HCT116 (cell line): ENCODE data around the gene HUNK. TPM values are rescaled to one million over a fixed set of nuclear protein-coding genes. Genes with fewer than 3 reads are reported as not detected.

Experiments used
- ATAC-seq: fragments of 200-7000 bp; cut with Tn5 transposase; 2 replicates; pipeline ENCODE4 v1.9.1; 2020; ENCODE audit warnings: mild to moderate bottlenecking, moderate library complexity
- BruUV-seq: library from RNA; stranded (reverse); fragments of 400-500 nt; replicated peaks from 2 replicates; lab custom pipeline; 2021; lab: Mats Ljungman, UMichigan
- CTCF ChIA-PET: fragments of 300-600 bp; sonication (Branson Sonifier 250); formaldehyde crosslinking; loops from one replicate; lab custom pipeline; 2021; ENCODE audit warnings: antibody characterized with exemption; lab: Charles Lee
- POLR2A ChIA-PET: fragments of 300-600, 350-600 bp; sonication (Branson Sonifier 250); formaldehyde crosslinking; loops from one replicate; lab custom pipeline; 2021; ENCODE audit warnings: antibody characterized with exemption; lab: Charles Lee
- RAD21 ChIA-PET, 2 experiments: fragments of 300-600 bp; sonication (Branson Sonifier 250); formaldehyde crosslinking; loops; one replicate each; lab custom pipeline; 2023; ENCODE audit warnings: low total read pairs in 2 of 2; ENCODE audit not compliant: uncharacterized antibody in 2 of 2, unreplicated experiment in 2 of 2, low non-redundant PET in 1 of 2; lab: Charles Lee
- DNase-seq: peaks from one replicate; pipeline ENCODE4 v3.0.0-alpha.2; 2010; ENCODE audit warnings: low read depth, low spot score
- H2AFZ ChIP-seq: fragments of 200-600 bp; shearing (Covaris generic), sonication (generic); 2 replicates; pipeline ENCODE4 v1.6.1; 2017; ENCODE audit warnings: low read depth, mixed run types, mixed read lengths, antibody characterized with exemption, low read length; ENCODE audit not compliant: poor library complexity, severe bottlenecking
- H3K27ac ChIP-seq: 2 replicates; pipeline ENCODE4 v1.5.1; 2012; ENCODE audit warnings: low read depth, low read length
- H3K27me3 ChIP-seq: fragments of 200-600 bp; sonication (generic); 2 replicates; pipeline ENCODE4 v1.6.1; 2016; ENCODE audit warnings: mixed run types, low read length, mixed read lengths; ENCODE audit not compliant: insufficient read depth
- H3K36me3 ChIP-seq, 2 experiments: fragments of 200-500 bp in 1 of 2; fragments of 200-600 bp in 1 of 2; sonication (Bioruptor generic) in 1 of 2; sonication (generic) in 1 of 2; 2 replicates each; pipeline versions ENCODE4 v1.5.1 to v1.6.1; 2014 to 2016; ENCODE audit warnings: low read length in 2 of 2, inconsistent platforms in 1 of 2, mixed read lengths in 1 of 2, mixed run types in 1 of 2; ENCODE audit not compliant: insufficient read depth in 2 of 2, control insufficient read depth in 1 of 2
- H3K4me1 ChIP-seq, 2 experiments: fragments of 200-600 bp in 1 of 2; sonication (generic) in 1 of 2; 2 replicates each; pipeline versions ENCODE4 v1.5.1 to v1.6.1; 2012 to 2017; ENCODE audit warnings: low read length in 2 of 2, inconsistent platforms in 1 of 2, mild to moderate bottlenecking in 1 of 2, mixed read lengths in 1 of 2, mixed run types in 1 of 2, moderate library complexity in 1 of 2; ENCODE audit not compliant: insufficient read depth in 2 of 2, control insufficient read depth in 1 of 2
- H3K4me2 ChIP-seq: fragments of 200-600 bp; sonication (generic); 2 replicates; pipeline ENCODE4 v1.6.1; 2017; ENCODE audit warnings: mixed run types, low read length, mixed read lengths
- H3K4me3 ChIP-seq, 2 experiments: fragments of 200-600 bp in 1 of 2; sonication (generic) in 1 of 2; replicated peaks in 1 of 2; 2 replicates each; pipeline ENCODE4 v1.5.1; 2011 to 2016; ENCODE audit warnings: low read length in 2 of 2, control low read depth in 1 of 2, low read depth in 1 of 2, mild to moderate bottlenecking in 1 of 2, mixed read lengths in 1 of 2, mixed run types in 1 of 2
- H3K79me2 ChIP-seq: fragments of 200-600 bp; sonication (generic); 2 replicates; pipeline ENCODE4 v1.6.1; 2017; ENCODE audit warnings: mild to moderate bottlenecking, mixed run types, low read length, moderate library complexity, mixed read lengths; ENCODE audit not compliant: insufficient read depth
- H3K9ac ChIP-seq: fragments of 200-600 bp; sonication (generic); 2 replicates; pipeline ENCODE4 v1.6.1; 2016; ENCODE audit warnings: low read length, mixed read lengths
- H3K9me2 ChIP-seq: fragments of 200-600 bp; sonication (generic), shearing (Covaris generic); 2 replicates; pipeline ENCODE4 v1.6.1; 2017; ENCODE audit warnings: mixed run types, mild to moderate bottlenecking, moderate library complexity; ENCODE audit not compliant: insufficient read depth
- H3K9me3 ChIP-seq, 2 experiments: fragments of 200-500 bp in 1 of 2; fragments of 200-600 bp in 1 of 2; sonication (Bioruptor generic) in 1 of 2; sonication (generic) in 1 of 2; 2 replicates each; pipeline ENCODE4 v1.6.1; 2014 to 2017; ENCODE audit warnings: low read length in 2 of 2, mixed read lengths in 2 of 2, inconsistent platforms in 1 of 2, low read depth in 1 of 2, mild to moderate bottlenecking in 1 of 2, mixed run types in 1 of 2, moderate library complexity in 1 of 2; ENCODE audit not compliant: control insufficient read depth in 1 of 2, insufficient read depth in 1 of 2
- H4K20me1 ChIP-seq: fragments of 200-600 bp; sonication (generic), shearing (Covaris generic); 2 replicates; pipeline ENCODE4 v1.6.1; 2017; ENCODE audit warnings: mixed run types, mild to moderate bottlenecking, moderate library complexity; ENCODE audit not compliant: insufficient read depth
- ATF3 ChIP-seq: IDR thresholded peaks from 2 replicates; pipeline ENCODE4 v1.6.1; 2012
- CEBPB ChIP-seq: IDR thresholded peaks from 2 replicates; pipeline ENCODE4 v1.6.1; 2012; ENCODE audit warnings: low read depth
- CTCF ChIP-seq, 3 experiments: fragments of 200-600 bp in 1 of 3; sonication (generic) in 1 of 3; IDR thresholded peaks in 2 of 3; conservative IDR thresholded peaks in 1 of 3; 2 replicates each; pipeline ENCODE4 v1.5.1; 2012 to 2017; ENCODE audit warnings: low read depth in 2 of 3, low read length in 2 of 3, antibody characterized with exemption in 1 of 3, borderline replicate concordance in 1 of 3, control low read depth in 1 of 3, mild to moderate bottlenecking in 1 of 3, mixed read lengths in 1 of 3, mixed run types in 1 of 3, moderate library complexity in 1 of 3; ENCODE audit not compliant: insufficient read depth in 1 of 3
- EGR1 ChIP-seq: IDR thresholded peaks from 2 replicates; pipeline ENCODE4 v1.6.1; 2012; ENCODE audit warnings: low read depth
- EZH2phosphoT487 ChIP-seq: fragments of 200-600 bp; IDR thresholded peaks from 2 replicates; pipeline ENCODE4 v1.6.1; 2018; ENCODE audit warnings: antibody characterized with exemption, borderline replicate concordance
- MAX ChIP-seq: IDR thresholded peaks from 2 replicates; pipeline ENCODE4 v1.6.1; 2012
- POLR2AphosphoS5 ChIP-seq: IDR thresholded peaks from 2 replicates; pipeline ENCODE4 v1.6.1; 2011; ENCODE audit warnings: mild to moderate bottlenecking, low read depth, low read length, moderate library complexity
- RAD21 ChIP-seq: IDR thresholded peaks from 2 replicates; pipeline ENCODE4 v1.6.1; 2012; ENCODE audit warnings: low read depth, mild to moderate bottlenecking
- REST ChIP-seq: IDR thresholded peaks from 2 replicates; pipeline ENCODE4 v1.6.1; 2012; ENCODE audit warnings: low read depth
- SP1 ChIP-seq: IDR thresholded peaks from 2 replicates; pipeline ENCODE4 v1.6.1; 2012; ENCODE audit warnings: low read depth
- SRF ChIP-seq: IDR thresholded peaks from 2 replicates; pipeline ENCODE4 v1.6.1; 2012; ENCODE audit warnings: low read depth
- TCF7L2 ChIP-seq: IDR thresholded peaks from 2 replicates; pipeline ENCODE4 v1.7.0; 2011; ENCODE audit warnings: borderline replicate concordance, inconsistent platforms; ENCODE audit not compliant: insufficient read depth, insufficient read length; ENCODE audit errors: extremely low read depth
- ZBTB33 ChIP-seq: IDR thresholded peaks from 2 replicates; pipeline ENCODE4 v1.6.1; 2011; ENCODE audit warnings: mild to moderate bottlenecking, low read length, moderate library complexity; ENCODE audit not compliant: insufficient replicate concordance; ENCODE audit errors: extremely low read depth
- intact Hi-C: fragments of 100-400 bp; cut with micrococcal nuclease; formaldehyde crosslinking; loops from 2 replicates; pipeline ENCODE4 v1.10.0; 2022
- total RNA-seq: library from RNA; stranded (reverse); gene quantifications from one replicate; pipeline ENCODE4 v1.2.1, GENCODE V29; 2021; ENCODE audit not compliant: unreplicated experiment

The HUNK gene
- total RNA-seq, 1 experiment from 2014 or later = not detected

- peaks cover 63% of the 10 kb centered on the region for H3K27me3 ChIP-seq
- TF ChIP-seq CEBPB (no peak), MAX (no peak), POLR2AphosphoS5 (no peak), RAD21 (no peak)
- no peaks in the 10 kb centered on the region for H3K79me2 ChIP-seq
- H3K4me3 ChIP-seq = no peak overlapping the region
- no peak overlapping the region for H3K9ac ChIP-seq
- H3K9me2 ChIP-seq = no peaks in the 10 kb centered on the region
- ATAC-seq (no peak), DNase-seq (no peak)
- no peaks in the 10 kb centered on the region for H3K9me3 ChIP-seq
- BruUV-seq = no TSS peak
- no peaks in the 10 kb centered on the region for H4K20me1 ChIP-seq
- ChIA-PET POLR2A (no interaction called here), CTCF (no interaction called here), RAD21 (no interaction called here)
- H3K36me3 ChIP-seq = no peaks in the 10 kb centered on the region
- intact Hi-C loops = no loop called here
- no peak overlapping the region for H3K4me2 ChIP-seq
- no peaks in the 10 kb centered on the region for H3K4me1 ChIP-seq
- H2AFZ ChIP-seq = no peak overlapping the region
- no peak overlapping the region for H3K27ac ChIP-seq
These were observed 87.1 kb downstream of the HUNK start for GRCh38 chr21:31959881-31960280.

GRCh38 chr21:31961027-31961426, 88.2 kb downstream of the HUNK start:
- no peak overlapping the region for H3K4me3 ChIP-seq
- BruUV-seq = no TSS peak
- no peaks in the 10 kb centered on the region for H3K9me3 ChIP-seq
- H3K9me2 ChIP-seq = no peaks in the 10 kb centered on the region
- no peaks in the 10 kb centered on the region for H3K4me1 ChIP-seq
- no peaks in the 10 kb centered on the region for H4K20me1 ChIP-seq
- no peak overlapping the region for H2AFZ ChIP-seq
- no peak overlapping the region for H3K27ac ChIP-seq
- H3K9ac ChIP-seq = no peak overlapping the region
- ChIA-PET CTCF (no interaction called here), RAD21 (no interaction called here), POLR2A (no interaction called here)
- H3K36me3 ChIP-seq = no peaks in the 10 kb centered on the region
- peaks cover 57% of the 10 kb centered on the region for H3K27me3 ChIP-seq
- ATAC-seq = no peak
- DNase-seq = no peak
- no peak overlapping the region for H3K4me2 ChIP-seq
- no peaks in the 10 kb centered on the region for H3K79me2 ChIP-seq
- intact Hi-C loops = no loop called here
- no peak for TF ChIP-seq CTCF (IDR thresholded peaks at IDR 0.05 in 2 of 3, conservative IDR thresholded peaks at IDR 0.05 in 1 of 3; ENCODE audit: borderline replicate concordance in 1 of 3, insufficient read depth in 1 of 3, low read depth in 2 of 3, low read length in 2 of 3)
- TF ChIP-seq REST = no peak
- TF ChIP-seq SRF = no peak
- no peak for TF ChIP-seq RAD21
- TF ChIP-seq SP1 = no peak
- TF ChIP-seq EZH2phosphoT487 = no peak
- TF ChIP-seq ZBTB33 = no peak
- TF ChIP-seq EGR1 = no peak
- TF ChIP-seq ATF3 = no peak
- TF ChIP-seq TCF7L2 = no peak
